Measurements from ENCODE around the gene ZIK1. TPM values are rescaled to one million over a fixed set of nuclear protein-coding genes. Genes with fewer than 3 reads are reported as not detected.

ZIK1 gene
- total RNA-seq, 1 donor from 2014 or later, result 4.4 TPM

DNA sequence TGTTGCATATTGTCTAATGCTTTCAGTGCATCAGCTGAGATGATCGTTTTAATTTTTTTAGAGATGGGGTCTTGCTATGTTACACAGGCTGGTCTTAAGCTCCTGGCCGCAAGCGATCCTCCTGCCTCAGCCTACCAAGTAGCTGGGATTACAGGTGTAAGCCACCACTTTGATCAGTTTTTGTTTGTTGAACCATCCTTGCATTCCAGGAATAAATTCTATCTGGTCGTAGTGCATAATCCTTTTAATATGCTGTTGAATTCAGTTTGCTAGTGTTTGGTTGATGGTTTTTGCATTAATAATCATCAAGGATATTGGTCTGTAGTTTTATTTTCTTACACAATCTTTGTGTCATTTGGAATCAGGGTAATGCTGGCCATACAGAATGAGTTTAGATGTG, 53.4 kb downstream of the ZIK1 start:
- no peak for DNase-seq (ENCODE audit: extremely low spot score in 2 of 2)
- TF ChIP-seq POLR2A (IDR thresholded peaks at IDR 0.05) (no peak), CTCF (IDR thresholded peaks at IDR 0.05) (no peak), POLR2AphosphoS5 (IDR thresholded peaks at IDR 0.05; ENCODE audit: insufficient read depth in 1 of 2, low read depth in 1 of 2) (no peak)
- Histone ChIP-seq H3K27ac (no peak overlapping the region), H3K36me3 (peaks cover 13 to 78% of the 10 kb centered on the region in 2 donors), H3K4me1 (peaks cover 11% of the 10 kb centered on the region), H3K4me3 (no peak overlapping the region), H3K27me3 (no peaks in the 10 kb centered on the region), H3K9me3 (peaks cover 54% of the 10 kb centered on the region)
- intact Hi-C loops (cut with DNase I), result no loop called here

DNA sequence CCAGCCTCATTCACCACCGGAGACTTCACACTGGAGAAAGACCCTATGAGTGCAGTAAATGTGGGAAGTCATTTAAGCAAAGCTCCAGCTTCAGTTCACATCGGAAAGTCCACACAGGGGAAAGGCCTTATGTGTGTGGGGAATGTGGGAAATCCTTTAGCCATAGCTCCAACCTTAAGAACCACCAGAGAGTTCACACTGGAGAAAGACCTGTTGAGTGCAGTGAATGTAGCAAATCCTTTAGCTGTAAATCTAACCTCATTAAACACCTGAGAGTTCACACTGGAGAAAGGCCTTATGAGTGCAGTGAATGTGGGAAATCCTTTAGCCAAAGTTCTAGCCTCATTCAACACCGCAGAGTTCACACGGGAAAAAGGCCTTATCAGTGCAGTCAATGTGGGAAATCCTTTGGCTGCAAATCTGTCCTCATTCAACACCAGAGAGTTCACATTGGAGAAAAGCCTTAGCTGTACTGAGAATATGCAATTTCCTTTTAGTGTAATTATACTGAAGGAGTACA, 57.8 kb downstream of the ZIK1 start:
- intact Hi-C loops (cut with DNase I), result no loop called here
- Histone ChIP-seq H3K36me3 (peaks cover 13 to 64% of the 10 kb centered on the region in 2 donors), H3K4me1 (no peaks in the 10 kb centered on the region), H3K27ac (no peak overlapping the region), H3K4me3 (no peak overlapping the region), H3K27me3 (no peaks in the 10 kb centered on the region), H3K9me3 (peaks cover 61% of the 10 kb centered on the region)
- DNase-seq (ENCODE audit: extremely low spot score in 2 of 2), result peak in 1 of 2 donors; percentile 13
- no peak for TF ChIP-seq CTCF (IDR thresholded peaks at IDR 0.05)
- no peak for TF ChIP-seq POLR2AphosphoS5 (IDR thresholded peaks at IDR 0.05; ENCODE audit: insufficient read depth in 1 of 2, low read depth in 1 of 2)
- TF ChIP-seq POLR2A (IDR thresholded peaks at IDR 0.05), result no peak

DNA sequence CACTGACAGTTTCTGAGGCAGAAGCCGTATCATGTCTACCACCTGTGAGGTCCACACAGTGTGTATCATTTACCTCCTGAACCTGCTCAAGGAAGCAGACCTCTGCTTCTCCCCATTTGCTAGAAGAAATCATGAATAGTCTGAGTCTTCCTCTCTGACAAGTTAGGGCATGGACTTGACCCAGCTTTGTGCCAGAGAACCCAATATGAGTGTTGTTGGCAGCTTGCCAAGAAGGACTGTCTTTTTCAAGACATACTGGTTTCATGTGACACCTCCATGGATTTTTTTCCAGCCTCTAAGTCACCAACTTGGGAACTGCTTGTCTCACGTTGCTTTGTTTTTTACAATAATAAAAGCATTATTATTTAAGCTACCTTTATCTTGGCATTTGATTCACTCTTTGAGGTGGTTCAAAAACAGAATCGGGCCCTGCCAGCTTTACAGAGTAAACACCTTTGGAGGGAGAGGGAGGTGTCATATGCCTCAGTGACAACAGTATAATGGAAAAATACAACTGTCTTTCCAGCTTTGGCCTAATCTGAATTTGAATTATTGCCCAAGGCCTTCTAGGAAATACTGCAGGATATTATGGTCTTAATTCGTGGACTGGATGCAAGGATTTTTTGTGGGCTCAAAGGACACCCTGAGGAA, 58.6 kb downstream of the ZIK1 start:
- Histone ChIP-seq H3K4me1 (no peaks in the 10 kb centered on the region), H3K36me3 (peaks cover 13 to 57% of the 10 kb centered on the region in 2 donors), H3K27me3 (no peaks in the 10 kb centered on the region), H3K4me3 (no peak overlapping the region), H3K27ac (no peak overlapping the region), H3K9me3 (peaks cover 59% of the 10 kb centered on the region)
- intact Hi-C loops (cut with DNase I), result no loop called here
- TF ChIP-seq POLR2A (IDR thresholded peaks at IDR 0.05), result no peak
- no peak for TF ChIP-seq POLR2AphosphoS5 (IDR thresholded peaks at IDR 0.05; ENCODE audit: insufficient read depth in 1 of 2, low read depth in 1 of 2)
- TF ChIP-seq CTCF (IDR thresholded peaks at IDR 0.05), result no peak
- peak in 1 of 2 donors; percentile 11 for DNase-seq (ENCODE audit: extremely low spot score in 2 of 2)

Other genes with a start within 250 kb of the ZIK1 start
- 5.9 TPM for gene ZNF304, start 232.9 kb upstream of the ZIK1 start, total RNA-seq
- gene TRAPPC2B, start 220.6 kb upstream of the ZIK1 start, total RNA-seq, result 8.6 TPM
- gene ZNF547, start 220.6 kb upstream of the ZIK1 start, total RNA-seq, result 3.2 TPM
- gene ZNF548, start 194.3 kb upstream of the ZIK1 start, total RNA-seq, result 17.2 TPM
- gene ZNF17, start 173.0 kb upstream of the ZIK1 start, total RNA-seq, result 18.4 TPM
- 5.2 TPM for gene ZNF749, start 148.8 kb upstream of the ZIK1 start, total RNA-seq
- gene VN1R1, start 127.0 kb upstream of the ZIK1 start, total RNA-seq, result 0.49 TPM
- 6.9 TPM for gene ZNF772, start 106.6 kb upstream of the ZIK1 start, total RNA-seq
- 16.0 TPM for gene ZNF419, start 96.4 kb upstream of the ZIK1 start, total RNA-seq
- 13.8 TPM for gene ZNF773, start 84.2 kb upstream of the ZIK1 start, total RNA-seq
- 4.9 TPM for gene ZNF549, start 56.8 kb upstream of the ZIK1 start, total RNA-seq
- 8.1 TPM for gene ZNF550, start 24.3 kb upstream of the ZIK1 start, total RNA-seq
- gene ZNF416, start 5.2 kb upstream of the ZIK1 start, total RNA-seq, result 3.9 TPM
- gene ZNF530, start 15.7 kb downstream of the ZIK1 start, total RNA-seq, result 0.74 TPM
- 9.1 TPM for gene ZNF134, start 30.1 kb downstream of the ZIK1 start, total RNA-seq
- 7.1 TPM for gene ZNF211, start 49.0 kb downstream of the ZIK1 start, total RNA-seq
- gene ZSCAN4, start 84.8 kb downstream of the ZIK1 start, total RNA-seq, result not detected
- gene ZNF551, start 97.8 kb downstream of the ZIK1 start, total RNA-seq, result 16.9 TPM
- 2.2 TPM for gene ZNF154, start 125.1 kb downstream of the ZIK1 start, total RNA-seq
- gene ZNF671, start 143.5 kb downstream of the ZIK1 start, total RNA-seq, result 2.9 TPM
- 6.9 TPM for gene ZNF776, start 162.7 kb downstream of the ZIK1 start, total RNA-seq
- 24.3 TPM for gene ZNF586, start 185.5 kb downstream of the ZIK1 start, total RNA-seq
- gene ZNF552, start 230.8 kb downstream of the ZIK1 start, total RNA-seq, result 24.1 TPM
- 17.9 TPM for gene ZNF587B, start 246.2 kb downstream of the ZIK1 start, total RNA-seq